Measurements from ENCODE around the gene CTH. TPM values are rescaled to one million over a fixed set of nuclear protein-coding genes. Genes with fewer than 3 reads are reported as not detected.
"Not testable (repeated sequence)": the region's sequence is repeated elsewhere in the genome, so short reads cannot be mapped to it uniquely, and the experiment has no call there.

CTH gene
- total RNA-seq: 10 to 100 TPM; 30.3 to 36.1 TPM

GRCh38 chr1:70410604-70411359, at the start of gene CTH:
Gene CTH, plus strand, starts transcription at chr1:70411268. Its CDS starts 148 bp downstream, at chr1:70411416.
- H3K36me3 Mint-ChIP-seq (ENCODE audit: low read depth): peaks cover 6% of the 10 kb centered on the region
- H3K4me1 Mint-ChIP-seq (ENCODE audit: low read depth): peaks cover 16% of the 10 kb centered on the region
- CTCF ChIA-PET: interaction anchor here (0.6 to 2.4 kb wide), 5 partner anchors 12 to 670 kb away, joined by 3 to 14 read pairs (median 3); partner anchors contain the start of genes ANKRD13C and ZRANB2
- intact Hi-C loops (cut with micrococcal nuclease): loop anchor here (1.0 to 5.0 kb wide), 7 partner anchors 56 to 1872 kb away; partner anchors contain the start of genes ANKRD13C, LRRC40, NEGR1 and SRSF11
- peak within 1 kb of the TSS; percentile 98 for H3K4me3 Mint-ChIP-seq
- H3K27ac Mint-ChIP-seq: peak within 1 kb of the TSS; percentile 81
- no peaks in the 10 kb centered on the region for H3K27me3 Mint-ChIP-seq (ENCODE audit: low read depth)
- DNase-seq: peak; percentile 95
- no peaks in the 10 kb centered on the region for H3K9me3 Mint-ChIP-seq

- no peak for DNase-seq
- CTCF ChIA-PET: no interaction called here
- intact Hi-C loops (cut with micrococcal nuclease): no loop called here
- Mint-ChIP-seq H3K4me1 (ENCODE audit: low read depth) (no peaks in the 10 kb centered on the region), H3K27ac (no peak overlapping the region), H3K27me3 (ENCODE audit: low read depth) (no peaks in the 10 kb centered on the region), H3K4me3 (no peak overlapping the region), H3K36me3 (ENCODE audit: low read depth) (peaks cover 3% of the 10 kb centered on the region), H3K9me3 (no peaks in the 10 kb centered on the region)
These were observed 49.2 kb upstream of the CTH start for GRCh38 chr1:70361727-70362398.

GRCh38 chr1:70364439-70364838, 46.6 kb upstream of the CTH start:
- Mint-ChIP-seq H3K27ac (no peak overlapping the region), H3K4me1 (ENCODE audit: low read depth) (no peaks in the 10 kb centered on the region), H3K9me3 (no peaks in the 10 kb centered on the region), H3K4me3 (no peak overlapping the region), H3K36me3 (ENCODE audit: low read depth) (peaks cover 6% of the 10 kb centered on the region), H3K27me3 (ENCODE audit: low read depth) (no peaks in the 10 kb centered on the region)
- intact Hi-C loops (cut with micrococcal nuclease): no loop called here
- DNase-seq: no peak
- CTCF ChIA-PET: no interaction called here

GRCh38 chr1:70366425-70366952, 44.6 kb upstream of the CTH start:
- intact Hi-C loops (cut with micrococcal nuclease); H3K36me3 Mint-ChIP-seq (ENCODE audit: low read depth); CTCF ChIA-PET; H3K9me3 Mint-ChIP-seq; DNase-seq; H3K27ac Mint-ChIP-seq; H3K4me3 Mint-ChIP-seq; H3K27me3 Mint-ChIP-seq (ENCODE audit: low read depth); H3K4me1 Mint-ChIP-seq (ENCODE audit: low read depth): not testable (repeated sequence)

GRCh38 chr1:70366997-70367396, 44.1 kb upstream of the CTH start:
- H3K9me3 Mint-ChIP-seq; H3K4me1 Mint-ChIP-seq (ENCODE audit: low read depth); CTCF ChIA-PET; H3K4me3 Mint-ChIP-seq; H3K27me3 Mint-ChIP-seq (ENCODE audit: low read depth); intact Hi-C loops (cut with micrococcal nuclease); H3K36me3 Mint-ChIP-seq (ENCODE audit: low read depth); H3K27ac Mint-ChIP-seq; DNase-seq: not testable (repeated sequence)

- H3K36me3 Mint-ChIP-seq (ENCODE audit: low read depth); DNase-seq; intact Hi-C loops (cut with micrococcal nuclease); H3K27ac Mint-ChIP-seq; H3K4me1 Mint-ChIP-seq (ENCODE audit: low read depth); CTCF ChIA-PET; H3K9me3 Mint-ChIP-seq; H3K27me3 Mint-ChIP-seq (ENCODE audit: low read depth); H3K4me3 Mint-ChIP-seq: not testable (repeated sequence)
These were observed 43.7 kb upstream of the CTH start for GRCh38 chr1:70367397-70367796.

GRCh38 chr1:70371586-70371985, 39.5 kb upstream of the CTH start:
- H3K27me3 Mint-ChIP-seq (ENCODE audit: low read depth); DNase-seq; H3K9me3 Mint-ChIP-seq; H3K27ac Mint-ChIP-seq; H3K4me3 Mint-ChIP-seq; H3K36me3 Mint-ChIP-seq (ENCODE audit: low read depth); H3K4me1 Mint-ChIP-seq (ENCODE audit: low read depth); intact Hi-C loops (cut with micrococcal nuclease); CTCF ChIA-PET: not testable (repeated sequence)

- intact Hi-C loops (cut with micrococcal nuclease): no loop called here
- Mint-ChIP-seq H3K27me3 (ENCODE audit: low read depth) (no peaks in the 10 kb centered on the region), H3K4me1 (ENCODE audit: low read depth) (no peaks in the 10 kb centered on the region), H3K27ac (no peak overlapping the region), H3K36me3 (ENCODE audit: low read depth) (peaks cover 3% of the 10 kb centered on the region), H3K4me3 (no peak overlapping the region), H3K9me3 (no peaks in the 10 kb centered on the region)
- no peak for DNase-seq
- CTCF ChIA-PET: interaction anchor here (0.6 kb wide), 2 partner anchors 14 to 151 kb away, joined by 3 to 6 read pairs; partner anchors contain the start of gene SRSF11
These were observed 38.6 kb upstream of the CTH start for GRCh38 chr1:70372426-70372825.

- H3K27me3 Mint-ChIP-seq (ENCODE audit: low read depth); DNase-seq; H3K4me1 Mint-ChIP-seq (ENCODE audit: low read depth); H3K4me3 Mint-ChIP-seq; H3K27ac Mint-ChIP-seq; intact Hi-C loops (cut with micrococcal nuclease); H3K36me3 Mint-ChIP-seq (ENCODE audit: low read depth); CTCF ChIA-PET; H3K9me3 Mint-ChIP-seq: not testable (repeated sequence)
These were observed 37.5 kb upstream of the CTH start for GRCh38 chr1:70373580-70373979.

- Mint-ChIP-seq H3K27ac (no peak overlapping the region), H3K36me3 (ENCODE audit: low read depth) (no peaks in the 10 kb centered on the region), H3K9me3 (no peaks in the 10 kb centered on the region), H3K4me3 (no peak overlapping the region), H3K27me3 (ENCODE audit: low read depth) (no peaks in the 10 kb centered on the region), H3K4me1 (ENCODE audit: low read depth) (no peaks in the 10 kb centered on the region)
- no peak for DNase-seq
- intact Hi-C loops (cut with micrococcal nuclease): no loop called here
- CTCF ChIA-PET: no interaction called here
These were observed 34.9 kb upstream of the CTH start for GRCh38 chr1:70376196-70376595.

GRCh38 chr1:70382682-70383081, 28.4 kb upstream of the CTH start:
- Mint-ChIP-seq H3K27me3 (ENCODE audit: low read depth) (peaks cover 3% of the 10 kb centered on the region), H3K36me3 (ENCODE audit: low read depth) (no peaks in the 10 kb centered on the region), H3K4me1 (ENCODE audit: low read depth) (no peaks in the 10 kb centered on the region), H3K9me3 (no peaks in the 10 kb centered on the region), H3K4me3 (no peak overlapping the region), H3K27ac (no peak overlapping the region)
- CTCF ChIA-PET: interaction anchor here (0.8 kb wide), 1 partner anchor 241 kb away, joined by 3 read pairs; no protein-coding TSS in a partner anchor
- intact Hi-C loops (cut with micrococcal nuclease): no loop called here
- DNase-seq: no peak

GRCh38 chr1:70383483-70383882, 27.6 kb upstream of the CTH start:
- intact Hi-C loops (cut with micrococcal nuclease): no loop called here

More at GRCh38 chr1:70383483-70383882, 27.6 kb upstream of the CTH start:
- CTCF ChIA-PET: no interaction called here
- H3K4me3 Mint-ChIP-seq: no peak overlapping the region
- no peak for DNase-seq
- peaks cover 3% of the 10 kb centered on the region for H3K27me3 Mint-ChIP-seq (ENCODE audit: low read depth)
- H3K36me3 Mint-ChIP-seq (ENCODE audit: low read depth): no peaks in the 10 kb centered on the region
- H3K9me3 Mint-ChIP-seq: no peaks in the 10 kb centered on the region
- no peak overlapping the region for H3K27ac Mint-ChIP-seq
- no peaks in the 10 kb centered on the region for H3K4me1 Mint-ChIP-seq (ENCODE audit: low read depth)
